HG02763 (cell line): ENCODE results near the gene BRMS1.
"Not testable (repeated sequence)": the region's sequence is repeated elsewhere in the genome, so short reads cannot be mapped to it uniquely, and the experiment has no call there.

Experiments
- ATAC-seq: cut with Tn5 transposase; IDR thresholded peaks from one replicate; pipeline ENCODE4 v1.9.1; 2021; ENCODE audit warnings: mild to moderate bottlenecking, moderate library complexity; ENCODE audit not compliant: unreplicated experiment

Gene BRMS1

GRCh38 chr11:66344550-66345315 lies at the start of gene BRMS1:
Gene BRMS1 (minus strand): TSS chr11:66345104. CDS start chr11:66342234, 2,870 bp downstream.
- ATAC-seq, result peak; percentile 65

- ATAC-seq, result no peak
Measured at GRCh38 chr11:66393954-66394353, 49.0 kb upstream of the BRMS1 start.

GRCh38 chr11:66391322-66391721 lies 46.4 kb upstream of the BRMS1 start:
- no peak for ATAC-seq

GRCh38 chr11:66388780-66389386 lies 44.0 kb upstream of the BRMS1 start:
- no peak for ATAC-seq

- no peak for ATAC-seq
Measured at GRCh38 chr11:66386171-66387069, 41.5 kb upstream of the BRMS1 start.

GRCh38 chr11:66384316-66384715 lies 39.4 kb upstream of the BRMS1 start:
- ATAC-seq, result not testable (repeated sequence)

- ATAC-seq, result not testable (repeated sequence)
Measured at GRCh38 chr11:66380264-66380663, 35.4 kb upstream of the BRMS1 start.

- not testable (repeated sequence) for ATAC-seq
Measured at GRCh38 chr11:66373690-66374287, 28.9 kb upstream of the BRMS1 start.

- no peak for ATAC-seq
Measured at GRCh38 chr11:66373265-66373664, 28.4 kb upstream of the BRMS1 start.

GRCh38 chr11:66371627-66372415 lies 26.9 kb upstream of the BRMS1 start, which contains the start of gene SLC29A2:
Gene SLC29A2 (minus strand): TSS chr11:66371760. CDS start chr11:66371591, 169 bp downstream.
- ATAC-seq, result peak; percentile 63

GRCh38 chr11:66369073-66369894 lies 24.4 kb upstream of the BRMS1 start:
- no peak for ATAC-seq

- ATAC-seq, result no peak
Measured at GRCh38 chr11:66368484-66368883, 23.6 kb upstream of the BRMS1 start.

GRCh38 chr11:66367561-66368312 lies 22.8 kb upstream of the BRMS1 start:
- ATAC-seq, result no peak

- no peak for ATAC-seq
Measured at GRCh38 chr11:66366844-66367477, 22.1 kb upstream of the BRMS1 start.

GRCh38 chr11:66365711-66366619 lies 21.1 kb upstream of the BRMS1 start:
- no peak for ATAC-seq

GRCh38 chr11:66365166-66365565 lies 20.3 kb upstream of the BRMS1 start:
- no peak for ATAC-seq
